DMS79 treated with DMSO at 0.1 percent for 48 hours (cell line): ENCODE measurements around the gene IMPDH1.
A peak's percentile ranks its signal among the peaks of the same experiment; 100 is the strongest.

Experiments used
- DNase-seq: peaks from one replicate; lab custom pipeline; 2025; lab: John Stamatoyannopoulos, UW

IMPDH1 gene

GRCh38 chr7:128387216-128388144 is 22.3 kb downstream of the IMPDH1 start:
- DNase-seq = peak; percentile 92

- DNase-seq = no peak
Observed at GRCh38 chr7:128385988-128386925, 23.5 kb downstream of the IMPDH1 start.

GRCh38 chr7:128384726-128385125 is 25.1 kb downstream of the IMPDH1 start:
- no peak for DNase-seq

GRCh38 chr7:128383776-128384175 is 26.0 kb downstream of the IMPDH1 start:
- DNase-seq = no peak

- DNase-seq = no peak
Observed at GRCh38 chr7:128381161-128381821, 28.5 kb downstream of the IMPDH1 start.

GRCh38 chr7:128380483-128381106 is 29.2 kb downstream of the IMPDH1 start:
- no peak for DNase-seq

- no peak for DNase-seq
Observed at GRCh38 chr7:128379900-128380479, 29.8 kb downstream of the IMPDH1 start.

- no peak for DNase-seq
Observed at GRCh38 chr7:128378637-128379036, 31.1 kb downstream of the IMPDH1 start.

- DNase-seq = no peak
Observed at GRCh38 chr7:128376077-128376476, 33.7 kb downstream of the IMPDH1 start.

- DNase-seq = no peak
Observed at GRCh38 chr7:128374041-128374440, 35.7 kb downstream of the IMPDH1 start.

GRCh38 chr7:128373606-128374005 is 36.2 kb downstream of the IMPDH1 start:
- DNase-seq = no peak

GRCh38 chr7:128370491-128370890 is 39.3 kb downstream of the IMPDH1 start:
- no peak for DNase-seq

- no peak for DNase-seq
Observed at GRCh38 chr7:128366986-128367385, 42.8 kb downstream of the IMPDH1 start.

GRCh38 chr7:128366300-128366699 is 43.5 kb downstream of the IMPDH1 start:
- no peak for DNase-seq

- no peak for DNase-seq
Observed at GRCh38 chr7:128365432-128365831, 44.4 kb downstream of the IMPDH1 start.

- DNase-seq = no peak
Observed at GRCh38 chr7:128364166-128364870, 45.5 kb downstream of the IMPDH1 start.

GRCh38 chr7:128363261-128363721 is 46.5 kb downstream of the IMPDH1 start:
- no peak for DNase-seq

GRCh38 chr7:128362670-128363069 is 47.1 kb downstream of the IMPDH1 start:
- DNase-seq = no peak

GRCh38 chr7:128361411-128362379 is 48.1 kb downstream of the IMPDH1 start, which contains the start of gene PRRT4:
Gene PRRT4, minus strand, starts transcription at chr7:128361690.
- DNase-seq = no peak
